Endothelial cell of umbilical vein (primary cell): ENCODE measurements around the gene SRRD. TPM values are rescaled to one million over a fixed set of nuclear protein-coding genes. Genes with fewer than 3 reads are reported as not detected.

Experiments
- BruUV-seq: library from RNA; stranded (reverse); fragments of 400-500 nt; replicated peaks from 2 replicates; lab custom pipeline; 2021; lab: Mats Ljungman, UMichigan
- CTCF ChIA-PET: fragments of 300-600, 350-600 bp; sonication (Branson Sonifier 250); formaldehyde crosslinking; loops from one replicate; lab custom pipeline; 2021; ENCODE audit warnings: antibody characterized with exemption, inconsistent platforms; lab: Charles Lee
- POLR2A ChIA-PET: fragments of 300-600, 350-600 bp; sonication (Branson Sonifier 250); formaldehyde crosslinking; loops from one replicate; lab custom pipeline; 2021; ENCODE audit warnings: antibody characterized with exemption, inconsistent platforms; lab: Charles Lee
- DNase-seq: peaks from one replicate; pipeline ENCODE4 v3.0.0-alpha.2; 2011; ENCODE audit warnings: low read depth, low spot score
- FAIRE-seq: peaks from 2 replicates; lab custom pipeline; 2011; peaks lifted over from hg19 to GRCh38; lab: Jason Lieb, UNC
- H2AFZ ChIP-seq: 2 replicates; pipeline ENCODE4 v1.6.0; 2012; ENCODE audit warnings: low read depth, low read length, control low read depth, inconsistent platforms
- H3K27ac ChIP-seq: 2 replicates; pipeline ENCODE4 v1.5.1; 2011; ENCODE audit warnings: low read depth, mild to moderate bottlenecking, control low read depth, low read length, moderate library complexity; ENCODE audit not compliant: insufficient read depth
- H3K27me3 ChIP-seq, 2 experiments: 2 replicates each; pipeline versions ENCODE4 v1.6.0 to v1.6.1; 2011; ENCODE audit warnings: low read length in 2 of 2, mixed read lengths in 1 of 2; ENCODE audit not compliant: control insufficient read depth in 2 of 2, insufficient read depth in 2 of 2
- H3K36me3 ChIP-seq, 2 experiments: 2 replicates in 1 of 2; 3 replicates in 1 of 2; pipeline ENCODE4 v1.5.1; 2011; ENCODE audit warnings: low read length in 2 of 2, mild to moderate bottlenecking in 1 of 2, moderate library complexity in 1 of 2; ENCODE audit not compliant: control insufficient read depth in 2 of 2, insufficient read depth in 2 of 2; ENCODE audit errors: extremely low read depth in 1 of 2
- H3K4me1 ChIP-seq: 3 replicates; pipeline ENCODE4 v1.5.1; 2011; ENCODE audit warnings: mild to moderate bottlenecking, low read length; ENCODE audit not compliant: control insufficient read depth, insufficient read depth; ENCODE audit errors: extremely low read depth
- H3K4me2 ChIP-seq: 2 replicates; pipeline ENCODE4 v1.6.1; 2011; ENCODE audit warnings: low read length, control low read depth, mixed read lengths; ENCODE audit not compliant: insufficient read depth
- H3K4me3 ChIP-seq, 3 experiments: fragments of 200-600 bp in 1 of 3; sonication (generic), shearing (Covaris generic) in 1 of 3; replicated peaks in 1 of 3; 2 replicates each; pipeline ENCODE4 v1.5.1; 2011 to 2016; ENCODE audit warnings: control low read depth in 3 of 3, low read length in 3 of 3, mild to moderate bottlenecking in 2 of 3, inconsistent platforms in 1 of 3, low read depth in 1 of 3, moderate library complexity in 1 of 3; ENCODE audit not compliant: insufficient read depth in 1 of 3
- H3K79me2 ChIP-seq: 2 replicates; pipeline ENCODE4 v1.6.0; 2012; ENCODE audit warnings: low read length, inconsistent platforms; ENCODE audit not compliant: control insufficient read depth, insufficient read depth
- H3K9ac ChIP-seq: replicated peaks from 2 replicates; pipeline ENCODE3; 2011; ENCODE audit warnings: low read length, control low read depth; ENCODE audit not compliant: insufficient read depth; ENCODE audit errors: extremely low read depth
- H3K9me1 ChIP-seq: replicated peaks from 3 replicates; pipeline ENCODE4 v1.6.0; 2011; ENCODE audit warnings: mild to moderate bottlenecking, low read length; ENCODE audit not compliant: control insufficient read depth, insufficient read depth; ENCODE audit errors: extremely low read depth
- H3K9me3 ChIP-seq: replicated peaks from 2 replicates; pipeline ENCODE4 v1.5.1; 2012; ENCODE audit warnings: low read length, inconsistent platforms; ENCODE audit not compliant: control insufficient read depth, insufficient read depth
- H4K20me1 ChIP-seq: replicated peaks from 2 replicates; pipeline ENCODE3; 2011; ENCODE audit warnings: mild to moderate bottlenecking, low read length; ENCODE audit not compliant: control insufficient read depth, insufficient read depth; ENCODE audit errors: extremely low read depth
- JUN ChIP-seq: IDR thresholded peaks from 2 replicates; pipeline ENCODE4 v1.6.1; 2011; ENCODE audit warnings: borderline replicate concordance, low read depth; ENCODE audit not compliant: insufficient read length, insufficient read depth
- MYC ChIP-seq: IDR thresholded peaks from one replicate; pipeline ENCODE4 v1.6.1; 2011; ENCODE audit warnings: mild to moderate bottlenecking, low read depth, low read length
- dilution Hi-C: fragments of 300-500 bp; cut with MboI; formaldehyde crosslinking; loops from one replicate; pipeline ENCODE4 v1.15.0; 2019; ENCODE audit warnings: low sequenced_read_pairs; ENCODE audit not compliant: extremely low pct_ligation_motif_present
- intact Hi-C: fragments of 100-400 bp; cut with micrococcal nuclease; formaldehyde crosslinking; loops from one replicate; pipeline ENCODE4 v1.10.0; 2022
- polyA plus RNA-seq, 4 experiments: library from polyadenylated mRNA; depleted of rRNA in 3 of 4; stranded (reverse) in 3 of 4; unstranded in 1 of 4; fragments of >200 nt; gene quantifications; 2 replicates each; pipeline versions ENCODE4 v1.2.1 to v1.2.3, GENCODE V29; 2011 to 2012; ENCODE audit warnings: missing spikeins in 1 of 4
- total RNA-seq: library from RNA; stranded (reverse); gene quantifications from 2 replicates; pipeline ENCODE4 v1.2.3, GENCODE V29; 2021
- TF ChIP-seq, protein P1 (sequence below), 2 donors: IDR thresholded peaks; 1 replicate in 1 of 2; 2 replicates in 1 of 2; pipeline ENCODE4 v1.5.1; 2011; ENCODE audit warnings: low read length in 2 of 2, mild to moderate bottlenecking in 2 of 2, moderate library complexity in 2 of 2, control low read depth in 1 of 2, inconsistent platforms in 1 of 2, low read depth in 1 of 2; ENCODE audit not compliant: insufficient read depth in 1 of 2; ENCODE audit errors: extremely low read depth in 1 of 2

Gene SRRD
- total and polyA plus RNA-seq, 2 donors (not counting 3 experiments of a cell fraction or from before 2014, with no cell fraction given): 23.4 to 24.2 TPM

DNA sequence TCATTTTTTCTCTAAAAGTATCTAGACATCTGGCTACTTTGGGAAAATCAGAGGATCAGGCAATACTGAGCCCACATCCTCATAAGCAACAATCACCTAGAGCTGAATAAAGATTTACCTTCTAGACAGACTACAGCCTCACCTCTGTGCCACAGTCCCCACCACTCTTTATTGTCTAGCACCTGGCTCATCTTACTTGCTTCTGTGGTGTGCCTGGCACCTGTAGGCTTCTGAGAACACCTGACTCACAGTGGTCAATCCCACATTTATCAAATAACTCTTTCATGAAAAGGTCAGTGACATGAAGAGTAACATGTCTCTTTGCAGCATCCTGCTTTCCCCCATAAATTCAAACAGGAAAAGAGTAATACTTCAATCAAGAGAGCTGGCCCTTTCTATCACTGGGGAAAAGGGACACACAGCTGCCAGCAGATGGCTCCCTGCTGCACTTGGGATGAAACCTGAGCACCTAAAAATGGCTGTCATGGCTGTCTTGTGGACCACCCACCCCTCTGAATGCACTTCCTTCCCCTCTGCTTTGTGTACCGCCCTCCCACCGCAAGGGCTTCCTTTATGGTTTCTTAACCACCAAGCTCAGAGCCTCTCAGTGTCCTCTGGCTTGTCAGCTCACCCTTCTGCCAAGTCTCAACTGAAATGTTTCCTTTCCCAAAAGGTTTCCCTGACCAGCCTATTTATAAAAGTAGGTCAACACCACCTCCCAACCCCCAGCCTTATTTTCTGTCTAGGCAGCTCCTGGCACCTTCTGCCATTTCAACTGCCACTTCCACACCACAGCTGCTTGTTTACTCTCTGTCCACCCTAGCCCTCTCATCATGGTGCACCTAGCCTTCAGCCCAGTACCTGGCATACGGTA is 19.2 kb downstream of the SRRD start:
- H3K9me1 ChIP-seq: no peaks in the 10 kb centered on the region
- no peaks in the 10 kb centered on the region for H4K20me1 ChIP-seq
- H3K9me3 ChIP-seq: no peaks in the 10 kb centered on the region
- intact Hi-C loops: loop anchor here (1.0 kb wide), 1 partner anchor 162 kb away; no protein-coding TSS in a partner anchor
- no peak overlapping the region for H3K4me2 ChIP-seq
- BruUV-seq: no TSS peak
- no peak overlapping the region for H3K4me3 ChIP-seq
- no peak overlapping the region for H3K9ac ChIP-seq
- H2AFZ ChIP-seq: no peak overlapping the region
- peak; percentile 64 for DNase-seq
- peaks cover 30% of the 10 kb centered on the region in 2 experiments for H3K36me3 ChIP-seq
- FAIRE-seq: peak; percentile 59
- H3K79me2 ChIP-seq: peaks cover 6% of the 10 kb centered on the region
- POLR2A ChIA-PET: interaction anchor here (0.7 kb wide), 1 partner anchor 13 kb away, joined by 6 read pairs; no protein-coding TSS in a partner anchor
- CTCF ChIA-PET: interaction anchor here (0.5 to 2.1 kb wide), 17 partner anchors 9 to 170 kb away, joined by 3 to 17 read pairs (median 4); partner anchors contain the start of genes HPS4, SRRD and TFIP11
- dilution Hi-C loops: no loop called here
- no peak for TF ChIP-seq MYC
- TF ChIP-seq, protein P1, sequence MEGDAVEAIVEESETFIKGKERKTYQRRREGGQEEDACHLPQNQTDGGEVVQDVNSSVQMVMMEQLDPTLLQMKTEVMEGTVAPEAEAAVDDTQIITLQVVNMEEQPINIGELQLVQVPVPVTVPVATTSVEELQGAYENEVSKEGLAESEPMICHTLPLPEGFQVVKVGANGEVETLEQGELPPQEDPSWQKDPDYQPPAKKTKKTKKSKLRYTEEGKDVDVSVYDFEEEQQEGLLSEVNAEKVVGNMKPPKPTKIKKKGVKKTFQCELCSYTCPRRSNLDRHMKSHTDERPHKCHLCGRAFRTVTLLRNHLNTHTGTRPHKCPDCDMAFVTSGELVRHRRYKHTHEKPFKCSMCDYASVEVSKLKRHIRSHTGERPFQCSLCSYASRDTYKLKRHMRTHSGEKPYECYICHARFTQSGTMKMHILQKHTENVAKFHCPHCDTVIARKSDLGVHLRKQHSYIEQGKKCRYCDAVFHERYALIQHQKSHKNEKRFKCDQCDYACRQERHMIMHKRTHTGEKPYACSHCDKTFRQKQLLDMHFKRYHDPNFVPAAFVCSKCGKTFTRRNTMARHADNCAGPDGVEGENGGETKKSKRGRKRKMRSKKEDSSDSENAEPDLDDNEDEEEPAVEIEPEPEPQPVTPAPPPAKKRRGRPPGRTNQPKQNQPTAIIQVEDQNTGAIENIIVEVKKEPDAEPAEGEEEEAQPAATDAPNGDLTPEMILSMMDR (IDR thresholded peaks at IDR 0.05; ENCODE audit: extremely low read depth in 1 of 2, insufficient read depth in 1 of 2, low read depth in 1 of 2, low read length in 2 of 2): peak; percentile 63 to 76
- no peak for TF ChIP-seq JUN
- H3K27me3 ChIP-seq: no peaks in the 10 kb centered on the region
- H3K27ac ChIP-seq: peak overlapping the region; percentile 39
- H3K4me1 ChIP-seq: peaks cover 27% of the 10 kb centered on the region
